GM13976 (cell line): ENCODE results near the gene CITED4.
"Not testable (repeated sequence)": the region's sequence is repeated elsewhere in the genome, so short reads cannot be mapped to it uniquely, and the experiment has no call there.

ENCODE experiments used
- DNase-seq: peaks from one replicate; pipeline ENCODE4 v3.0.0; 2012; ENCODE audit warnings: low spot score
- in situ Hi-C: fragments of 300-500 bp; cut with MboI; formaldehyde crosslinking; loops from one replicate; pipeline ENCODE4 v1.12.0; 2022; ENCODE audit warnings: low sequenced_read_pairs, mixed read lengths, inconsistent platforms; ENCODE audit not compliant: unreplicated experiment
- TF ChIP-seq, protein P1 (sequence below): IDR thresholded peaks from 2 replicates; pipeline ENCODE4 v1.5.1; 2012; ENCODE audit warnings: borderline replicate concordance, mild to moderate bottlenecking; ENCODE audit not compliant: insufficient read depth; ENCODE audit errors: extremely low read depth, missing control alignments, control extremely low read depth

The CITED4 gene

GRCh38 chr1:40896482-40896881 is 34.3 kb upstream of the CITED4 start:
- TF ChIP-seq, protein P1, sequence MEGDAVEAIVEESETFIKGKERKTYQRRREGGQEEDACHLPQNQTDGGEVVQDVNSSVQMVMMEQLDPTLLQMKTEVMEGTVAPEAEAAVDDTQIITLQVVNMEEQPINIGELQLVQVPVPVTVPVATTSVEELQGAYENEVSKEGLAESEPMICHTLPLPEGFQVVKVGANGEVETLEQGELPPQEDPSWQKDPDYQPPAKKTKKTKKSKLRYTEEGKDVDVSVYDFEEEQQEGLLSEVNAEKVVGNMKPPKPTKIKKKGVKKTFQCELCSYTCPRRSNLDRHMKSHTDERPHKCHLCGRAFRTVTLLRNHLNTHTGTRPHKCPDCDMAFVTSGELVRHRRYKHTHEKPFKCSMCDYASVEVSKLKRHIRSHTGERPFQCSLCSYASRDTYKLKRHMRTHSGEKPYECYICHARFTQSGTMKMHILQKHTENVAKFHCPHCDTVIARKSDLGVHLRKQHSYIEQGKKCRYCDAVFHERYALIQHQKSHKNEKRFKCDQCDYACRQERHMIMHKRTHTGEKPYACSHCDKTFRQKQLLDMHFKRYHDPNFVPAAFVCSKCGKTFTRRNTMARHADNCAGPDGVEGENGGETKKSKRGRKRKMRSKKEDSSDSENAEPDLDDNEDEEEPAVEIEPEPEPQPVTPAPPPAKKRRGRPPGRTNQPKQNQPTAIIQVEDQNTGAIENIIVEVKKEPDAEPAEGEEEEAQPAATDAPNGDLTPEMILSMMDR: no peak
- in situ Hi-C loops: no loop called here
- DNase-seq: no peak

DNA sequence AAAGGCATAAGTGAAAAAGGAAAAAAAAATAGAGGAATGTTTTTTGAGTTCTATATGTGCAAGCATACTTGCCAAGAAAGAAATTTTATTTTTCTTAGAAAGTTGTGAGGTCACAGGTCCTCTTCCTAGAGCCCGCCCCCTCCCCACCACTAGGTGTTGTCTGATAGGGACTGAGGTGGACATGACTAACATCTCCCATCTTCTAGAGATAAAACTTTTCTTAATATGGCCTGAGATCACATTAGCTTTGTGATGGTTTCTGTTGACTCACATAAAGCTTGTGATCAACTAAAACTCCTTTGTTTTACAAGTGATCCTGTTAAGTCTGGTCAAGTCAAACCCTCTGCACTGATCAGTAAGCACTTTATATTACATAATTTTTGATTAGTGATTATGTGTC is 33.4 kb upstream of the CITED4 start:
- DNase-seq: no peak
- in situ Hi-C loops: no loop called here
- TF ChIP-seq, protein P1: no peak

GRCh38 chr1:40894858-40895257 is 32.7 kb upstream of the CITED4 start:
- DNase-seq, in situ Hi-C loops: not testable (repeated sequence)

GRCh38 chr1:40894455-40894854 is 32.3 kb upstream of the CITED4 start:
- DNase-seq: no peak
- TF ChIP-seq, protein P1: no peak
- in situ Hi-C loops: no loop called here

GRCh38 chr1:40893946-40894345 is 31.8 kb upstream of the CITED4 start:
- DNase-seq: no peak
- in situ Hi-C loops: no loop called here
- TF ChIP-seq, protein P1: no peak

DNA sequence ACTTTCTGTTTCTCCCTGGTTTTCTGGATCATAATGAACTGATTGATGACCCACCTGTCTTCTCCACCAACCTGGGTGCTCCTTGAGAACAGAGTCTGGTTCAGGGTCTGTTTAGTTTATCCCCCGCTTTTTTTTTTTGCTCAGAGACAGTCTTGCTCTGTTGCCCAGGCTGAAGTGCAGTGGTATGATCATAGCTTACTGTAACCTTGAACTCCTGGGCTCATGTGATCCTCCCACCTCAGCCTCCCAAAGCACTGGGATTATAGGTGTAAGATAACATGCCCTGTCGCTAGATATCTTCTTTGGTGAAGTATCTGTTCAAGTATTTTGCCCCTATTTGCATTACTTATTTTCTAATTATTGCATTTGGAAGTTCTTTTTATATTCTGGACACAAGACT is 30.2 kb upstream of the CITED4 start:
- no peak for DNase-seq
- in situ Hi-C loops: no loop called here
- TF ChIP-seq, protein P1: no peak

- TF ChIP-seq, protein P1: no peak
- DNase-seq: no peak
- in situ Hi-C loops: no loop called here
Measured at GRCh38 chr1:40890771-40891170, 28.6 kb upstream of the CITED4 start.
